ENCODE results near the gene AGBL4.

Gene AGBL4

GRCh38 chr1:48761411-48761810, 1262.3 kb downstream of the AGBL4 start:
- peaks cover 0 to 20% (median 8%) of the 10 kb centered on the region in 11 experiments; a peak in 8 of 22 replicates for H4K20me1 ChIP-seq
- no peaks in the 10 kb centered on the region for H3K27me3 ChIP-seq
- no peak overlapping the region for H3K9ac ChIP-seq
- H3K4me2 ChIP-seq = no peak overlapping the region
- no peak overlapping the region for H3K4me3 ChIP-seq
- peaks cover 0 to 7% (median 0%) of the 10 kb centered on the region in 10 experiments; a peak in 3 of 20 replicates for H3K4me1 ChIP-seq
- peaks cover 0 to 15% (median 11%) of the 10 kb centered on the region in 11 experiments; a peak in 16 of 22 replicates for H3K9me3 ChIP-seq (replicated peaks in 1 of 11)
- no peak overlapping the region; a peak in 1 of 22 replicates for H3K27ac ChIP-seq
- peaks cover 13 to 100% (median 97%) of the 10 kb centered on the region in 11 experiments; a peak in 21 of 22 replicates for H3K36me3 ChIP-seq
- TF ChIP-seq Cebpa-rat (IDR thresholded peaks at IDR 0.05) = no peak

GRCh38 chr1:48760857-48761256, 1262.9 kb downstream of the AGBL4 start:
- Histone ChIP-seq H3K27ac (peak overlapping the region in 1 of 11 experiments; percentile 13; a peak in 1 of 22 replicates), H3K4me2 (no peak overlapping the region), H3K27me3 (no peaks in the 10 kb centered on the region), H3K9ac (no peak overlapping the region), H3K4me1 (peaks cover 0 to 7% (median 0%) of the 10 kb centered on the region in 10 experiments; a peak in 3 of 20 replicates), H3K4me3 (no peak overlapping the region), H3K36me3 (peaks cover 13 to 100% (median 97%) of the 10 kb centered on the region in 11 experiments; a peak in 21 of 22 replicates), H4K20me1 (peaks cover 0 to 20% (median 8%) of the 10 kb centered on the region in 11 experiments; a peak in 7 of 22 replicates), H3K9me3 (replicated peaks in 1 of 11) (peaks cover 0 to 9% (median 6%) of the 10 kb centered on the region in 11 experiments; a peak in 9 of 22 replicates)
- TF ChIP-seq Cebpa-rat (IDR thresholded peaks at IDR 0.05) = no peak

GRCh38 chr1:48758976-48759375, 1264.8 kb downstream of the AGBL4 start:
- no peak overlapping the region for H3K4me3 ChIP-seq
- H4K20me1 ChIP-seq = peaks cover 0 to 22% (median 10%) of the 10 kb centered on the region in 11 experiments; a peak in 7 of 22 replicates
- no peak for TF ChIP-seq Cebpa-rat (IDR thresholded peaks at IDR 0.05)
- H3K9me3 ChIP-seq (replicated peaks in 1 of 11) = no peaks in the 10 kb centered on the region
- H3K4me1 ChIP-seq = peaks cover 0 to 7% (median 0%) of the 10 kb centered on the region in 10 experiments; a peak in 3 of 20 replicates
- H3K4me2 ChIP-seq = no peak overlapping the region
- H3K36me3 ChIP-seq = peaks cover 13 to 100% (median 98%) of the 10 kb centered on the region in 11 experiments; a peak in 21 of 22 replicates
- H3K27ac ChIP-seq = no peak overlapping the region
- H3K9ac ChIP-seq = no peak overlapping the region
- H3K27me3 ChIP-seq = no peaks in the 10 kb centered on the region

GRCh38 chr1:48757363-48757762, 1266.4 kb downstream of the AGBL4 start:
- no peaks in the 10 kb centered on the region for H3K27me3 ChIP-seq
- H3K36me3 ChIP-seq = peaks cover 13 to 100% (median 97%) of the 10 kb centered on the region in 11 experiments; a peak in 21 of 22 replicates
- TF ChIP-seq Cebpa-rat (IDR thresholded peaks at IDR 0.05) = no peak
- no peak overlapping the region for H3K27ac ChIP-seq
- no peak overlapping the region for H3K9ac ChIP-seq
- peaks cover 0 to 15% (median 4%) of the 10 kb centered on the region in 11 experiments; a peak in 6 of 22 replicates for H4K20me1 ChIP-seq
- H3K9me3 ChIP-seq (replicated peaks in 1 of 11) = no peaks in the 10 kb centered on the region
- H3K4me1 ChIP-seq = peaks cover 0 to 17% (median 3%) of the 10 kb centered on the region in 10 experiments; a peak in 8 of 20 replicates
- no peak overlapping the region for H3K4me2 ChIP-seq
- no peak overlapping the region for H3K4me3 ChIP-seq

- Histone ChIP-seq H3K27ac (no peak overlapping the region), H3K27me3 (no peaks in the 10 kb centered on the region), H3K36me3 (peaks cover 13 to 100% (median 99%) of the 10 kb centered on the region in 11 experiments; a peak in 21 of 22 replicates), H3K9me3 (replicated peaks in 1 of 11) (no peaks in the 10 kb centered on the region), H4K20me1 (peaks cover 0 to 13% (median 1%) of the 10 kb centered on the region in 11 experiments; a peak in 6 of 22 replicates), H3K9ac (no peak overlapping the region), H3K4me2 (no peak overlapping the region), H3K4me1 (peaks cover 0 to 21% (median 7%) of the 10 kb centered on the region in 10 experiments; a peak in 11 of 20 replicates), H3K4me3 (no peak overlapping the region)
- no peak for TF ChIP-seq Cebpa-rat (IDR thresholded peaks at IDR 0.05)
Measured at GRCh38 chr1:48756683-48757316, 1267.0 kb downstream of the AGBL4 start.

GRCh38 chr1:48753293-48753692, 1270.5 kb downstream of the AGBL4 start:
- Histone ChIP-seq H4K20me1 (peaks cover 0 to 21% (median 0%) of the 10 kb centered on the region in 11 experiments; a peak in 4 of 22 replicates), H3K27me3 (no peaks in the 10 kb centered on the region), H3K4me1 (peaks cover 18 to 42% (median 28%) of the 10 kb centered on the region in 10 experiments), H3K9me3 (replicated peaks in 1 of 11) (no peaks in the 10 kb centered on the region), H3K9ac (no peak overlapping the region), H3K4me2 (no peak overlapping the region), H3K27ac (no peak overlapping the region), H3K4me3 (no peak overlapping the region), H3K36me3 (peaks cover 0 to 100% (median 91%) of the 10 kb centered on the region in 11 experiments; a peak in 21 of 22 replicates)
- no peak for TF ChIP-seq Cebpa-rat (IDR thresholded peaks at IDR 0.05)

- peaks cover 0 to 12% (median 0%) of the 10 kb centered on the region in 11 experiments; a peak in 4 of 22 replicates for H4K20me1 ChIP-seq
- no peak overlapping the region for H3K4me3 ChIP-seq
- peaks cover 0 to 100% (median 88%) of the 10 kb centered on the region in 11 experiments; a peak in 19 of 22 replicates for H3K36me3 ChIP-seq
- H3K4me1 ChIP-seq = peaks cover 18 to 42% (median 28%) of the 10 kb centered on the region in 10 experiments
- H3K9ac ChIP-seq = peak overlapping the region in 5 of 11 experiments; percentile 18 to 37 (median 21); a peak in 4 of 22 replicates
- TF ChIP-seq Cebpa-rat (IDR thresholded peaks at IDR 0.05) = no peak
- H3K27me3 ChIP-seq = no peaks in the 10 kb centered on the region
- H3K9me3 ChIP-seq (replicated peaks in 1 of 11) = no peaks in the 10 kb centered on the region
- H3K4me2 ChIP-seq = peak overlapping the region; percentile 37 to 80 (median 66)
- peak overlapping the region in 8 of 11 experiments; percentile 16 to 68 (median 60); a peak in 16 of 22 replicates for H3K27ac ChIP-seq
Measured at GRCh38 chr1:48750109-48750508, 1273.6 kb downstream of the AGBL4 start.

GRCh38 chr1:48749068-48749467, 1274.7 kb downstream of the AGBL4 start:
- TF ChIP-seq Cebpa-rat (IDR thresholded peaks at IDR 0.05) = no peak
- peaks cover 0 to 7% (median 0%) of the 10 kb centered on the region in 11 experiments; a peak in 2 of 22 replicates for H4K20me1 ChIP-seq

GRCh38 chr1:48746906-48747305, 1276.8 kb downstream of the AGBL4 start:
- Histone ChIP-seq H3K4me1 (peaks cover 18 to 27% (median 23%) of the 10 kb centered on the region in 10 experiments), H3K9me3 (replicated peaks in 1 of 11) (no peaks in the 10 kb centered on the region), H3K9ac (no peak overlapping the region), H4K20me1 (peaks cover 0 to 7% (median 0%) of the 10 kb centered on the region in 11 experiments; a peak in 3 of 22 replicates), H3K4me2 (no peak overlapping the region), H3K27ac (no peak overlapping the region), H3K4me3 (no peak overlapping the region), H3K27me3 (no peaks in the 10 kb centered on the region), H3K36me3 (peaks cover 0 to 100% (median 90%) of the 10 kb centered on the region in 11 experiments; a peak in 19 of 22 replicates)
- TF ChIP-seq Cebpa-rat (IDR thresholded peaks at IDR 0.05) = no peak

More at GRCh38 chr1:48749068-48749467, 1274.7 kb downstream of the AGBL4 start:
- Histone ChIP-seq H3K9ac (no peak overlapping the region), H3K9me3 (replicated peaks in 1 of 11) (no peaks in the 10 kb centered on the region), H3K4me3 (no peak overlapping the region), H3K4me1 (peaks cover 18 to 42% (median 28%) of the 10 kb centered on the region in 10 experiments), H3K27me3 (no peaks in the 10 kb centered on the region), H3K4me2 (no peak overlapping the region), H3K27ac (peak overlapping the region in 2 of 11 experiments; percentile 17 to 60; a peak in 2 of 22 replicates), H3K36me3 (peaks cover 0 to 100% (median 88%) of the 10 kb centered on the region in 11 experiments; a peak in 19 of 22 replicates)

Data from BLaER1 treated with 17β-estradiol and CSF1 and Interleukin-3, amounts not matched to agents 10 nM and 100 nM (cell line).